HEK293T (cell line): ENCODE data around the gene PNLIPRP3.

Experiments
- CTCF ChIA-PET: fragments of 350-600 bp; formaldehyde crosslinking; extraction: SDS; loops from one replicate; lab custom pipeline; 2021; ENCODE audit warnings: antibody characterized with exemption, inconsistent platforms; lab: Yijun Ruan, JAX
- POLR2A ChIA-PET: fragments of 350-600 bp; formaldehyde crosslinking; extraction: SDS; loops from one replicate; lab custom pipeline; 2020; ENCODE audit warnings: antibody characterized with exemption, inconsistent platforms; lab: Yijun Ruan, JAX
- DNase-seq: peaks from one replicate; pipeline ENCODE4 v3.0.0; 2012; ENCODE audit warnings: mixed read lengths; ENCODE audit errors: extremely low spot score
- ARNT ChIP-seq: fragments of 450-650 bp; IDR thresholded peaks from 2 replicates; pipeline ENCODE4 v1.6.1; 2017; ENCODE audit warnings: mild to moderate bottlenecking
- BHLHE40 ChIP-seq: fragments of 450-650 bp; IDR thresholded peaks from 2 replicates; pipeline ENCODE4 v1.6.1; 2016; ENCODE audit warnings: mild to moderate bottlenecking, moderate library complexity, borderline replicate concordance
- CTBP1 ChIP-seq: fragments of 450-650 bp; IDR thresholded peaks from 2 replicates; pipeline ENCODE4 v1.6.1; 2016; ENCODE audit warnings: borderline replicate concordance
- ELF4 ChIP-seq: fragments of 450-650 bp; IDR thresholded peaks from 2 replicates; pipeline ENCODE4 v1.6.1; 2017; ENCODE audit warnings: antibody characterized with exemption
- FOXA1 ChIP-seq: fragments of 450-650 bp; IDR thresholded peaks from 2 replicates; pipeline ENCODE4 v1.6.1; 2016; ENCODE audit warnings: mild to moderate bottlenecking
- FOXK2 ChIP-seq: fragments of 450-650 bp; IDR thresholded peaks from 2 replicates; pipeline ENCODE4 v1.6.1; 2016; ENCODE audit warnings: mild to moderate bottlenecking
- FOXM1 ChIP-seq: fragments of 450-650 bp; IDR thresholded peaks from 2 replicates; pipeline ENCODE4 v1.6.1; 2017; ENCODE audit warnings: mild to moderate bottlenecking, borderline replicate concordance
- HDGF ChIP-seq: fragments of 450-650 bp; IDR thresholded peaks from 2 replicates; pipeline ENCODE4 v1.6.1; 2017; ENCODE audit warnings: antibody characterized with exemption, borderline replicate concordance
- L3MBTL2 ChIP-seq: fragments of 450-650 bp; conservative IDR thresholded peaks from 2 replicates; pipeline ENCODE4 v1.6.1; 2016; ENCODE audit warnings: mild to moderate bottlenecking
- LEF1 ChIP-seq: fragments of 450-650 bp; IDR thresholded peaks from 2 replicates; pipeline ENCODE4 v1.6.1; 2017; ENCODE audit warnings: mild to moderate bottlenecking, borderline replicate concordance
- NFRKB ChIP-seq: fragments of 450-650 bp; IDR thresholded peaks from 2 replicates; pipeline ENCODE4 v1.6.1; 2016; ENCODE audit warnings: mild to moderate bottlenecking, moderate library complexity
- PKNOX1 ChIP-seq: fragments of 450-650 bp; IDR thresholded peaks from 2 replicates; pipeline ENCODE4 v1.6.1; 2016
- SP1 ChIP-seq: fragments of 450-650 bp; IDR thresholded peaks from 2 replicates; pipeline ENCODE4 v1.6.1; 2017
- SUZ12 ChIP-seq: fragments of 450-650 bp; IDR thresholded peaks from 2 replicates; pipeline ENCODE4 v1.6.1; 2016; ENCODE audit warnings: mild to moderate bottlenecking
- TARDBP ChIP-seq: fragments of 450-650 bp; IDR thresholded peaks from 2 replicates; pipeline ENCODE4 v1.6.1; 2016
- ZNF384 ChIP-seq: fragments of 450-650 bp; IDR thresholded peaks from 2 replicates; pipeline ENCODE4 v1.6.1; 2016

PNLIPRP3 gene

DNA sequence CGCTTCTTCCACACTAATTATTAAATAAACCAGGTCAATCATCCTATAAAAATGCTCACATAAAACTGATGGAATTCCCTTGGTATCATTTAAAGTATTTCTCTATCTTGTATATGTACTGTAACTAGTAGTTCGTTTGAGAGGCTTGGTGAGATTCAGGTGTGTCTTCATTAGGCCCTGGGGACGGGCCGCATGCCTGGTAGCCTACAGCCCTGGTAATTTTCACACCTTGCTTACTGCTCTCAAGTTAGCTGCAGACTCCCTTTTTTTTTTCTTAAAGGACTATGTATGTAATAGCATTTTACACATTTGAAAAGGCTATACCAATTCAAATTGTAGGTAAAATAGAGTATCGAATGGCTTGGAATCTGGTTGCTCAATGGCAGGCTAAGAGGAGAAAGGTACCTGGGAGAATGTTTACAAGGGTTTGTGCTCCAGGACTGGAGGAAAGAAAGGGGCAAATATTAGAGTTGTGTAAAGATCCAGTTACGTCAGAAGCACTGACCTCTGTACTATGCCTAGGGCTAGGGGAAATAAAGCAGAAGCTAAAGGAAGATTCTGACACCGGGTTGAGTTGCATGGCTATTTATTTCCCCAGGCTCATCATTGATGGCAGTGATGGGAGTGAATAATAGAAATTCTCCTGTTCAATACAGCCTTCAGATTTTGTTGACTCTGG is 59.3 kb downstream of the PNLIPRP3 start:
- POLR2A ChIA-PET: no interaction called here
- TF ChIP-seq LEF1: no peak
- no peak for TF ChIP-seq HDGF
- no peak for TF ChIP-seq FOXM1
- TF ChIP-seq L3MBTL2: no peak
- TF ChIP-seq SUZ12: no peak
- TF ChIP-seq ARNT: no peak
- TF ChIP-seq BHLHE40: no peak
- TF ChIP-seq ZNF384: no peak
- no peak for TF ChIP-seq TARDBP
- no peak for TF ChIP-seq ELF4
- no peak for TF ChIP-seq SP1
- TF ChIP-seq FOXK2: no peak
- no peak for TF ChIP-seq NFRKB
- no peak for TF ChIP-seq CTBP1
- TF ChIP-seq FOXA1: no peak
- TF ChIP-seq PKNOX1: no peak
- CTCF ChIA-PET: no interaction called here
- DNase-seq: no peak

DNA sequence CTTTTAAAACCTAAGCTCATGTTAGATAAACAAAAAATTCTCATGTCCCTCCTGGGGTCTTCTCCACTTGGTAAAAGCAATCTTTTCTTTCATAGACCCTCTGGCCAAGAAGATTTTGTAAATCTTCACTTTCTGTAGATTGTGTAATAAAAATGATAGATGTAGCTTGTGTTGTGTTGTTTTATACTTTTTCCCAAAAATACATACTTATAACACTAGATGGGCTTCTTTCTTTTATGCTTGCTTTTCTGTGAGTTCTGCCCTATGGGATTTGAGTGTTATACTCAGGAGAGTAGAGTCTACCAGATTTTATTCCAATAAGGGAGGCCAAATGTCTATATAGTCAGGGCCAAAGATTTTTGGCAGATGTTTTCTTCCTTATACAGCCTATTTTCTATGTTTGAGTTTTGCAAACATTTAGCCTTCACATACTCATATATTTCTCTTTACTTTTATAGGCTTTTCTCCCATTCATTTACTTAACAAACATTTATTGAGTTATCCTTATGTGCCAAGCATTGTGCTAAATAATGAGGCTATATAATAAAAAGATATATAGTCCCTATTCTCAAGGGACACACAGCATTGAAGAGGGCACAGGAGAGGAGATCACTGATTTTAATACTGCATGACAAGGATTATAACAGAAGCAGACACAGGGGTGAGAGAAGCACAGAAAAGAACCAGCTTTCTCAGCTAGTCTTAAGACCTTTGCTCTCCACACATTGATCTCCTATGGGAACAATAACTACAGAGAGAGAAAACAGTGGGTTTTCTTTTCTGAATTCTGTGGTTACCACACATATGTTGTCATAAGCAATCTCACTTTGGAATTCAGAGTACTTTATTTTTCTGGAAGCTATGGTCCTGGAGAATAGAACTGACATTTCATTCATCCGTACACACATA is 60.1 kb downstream of the PNLIPRP3 start:
- no peak for DNase-seq
- ChIA-PET POLR2A (no interaction called here), CTCF (no interaction called here)
- TF ChIP-seq HDGF (no peak), FOXM1 (no peak), SUZ12 (no peak), ELF4 (no peak), BHLHE40 (no peak), ARNT (no peak), L3MBTL2 (no peak)

GRCh38 chr10:116489460-116489859 is 61.8 kb downstream of the PNLIPRP3 start:
- TF ChIP-seq FOXA1 (no peak), BHLHE40 (no peak), SP1 (no peak), LEF1 (no peak), HDGF (no peak), L3MBTL2 (no peak), ZNF384 (no peak), CTBP1 (no peak), ARNT (no peak), NFRKB (no peak), FOXK2 (no peak), ELF4 (no peak), SUZ12 (no peak), FOXM1 (no peak), PKNOX1 (no peak), TARDBP (no peak)
- POLR2A ChIA-PET: no interaction called here
- DNase-seq: no peak
- CTCF ChIA-PET: interaction anchor here (0.5 to 0.8 kb wide), 3 partner anchors 17 to 1638 kb away, joined by 3 to 4 read pairs (median 3); no protein-coding TSS in a partner anchor

- peak; percentile 40 for DNase-seq
- ChIA-PET POLR2A (no interaction called here), CTCF (interaction anchor here (0.5 to 0.8 kb wide), 4 partner anchors 17 to 1638 kb away, joined by 3 to 6 read pairs (median 4); no protein-coding TSS in a partner anchor)
- TF ChIP-seq ELF4: no peak
- TF ChIP-seq SUZ12: no peak
- TF ChIP-seq FOXA1: no peak
- TF ChIP-seq ZNF384: no peak
- TF ChIP-seq FOXM1: no peak
- TF ChIP-seq HDGF: no peak
- no peak for TF ChIP-seq BHLHE40
- no peak for TF ChIP-seq TARDBP
- no peak for TF ChIP-seq FOXK2
- no peak for TF ChIP-seq ARNT
- no peak for TF ChIP-seq PKNOX1
- no peak for TF ChIP-seq L3MBTL2
- no peak for TF ChIP-seq LEF1
- no peak for TF ChIP-seq NFRKB
- TF ChIP-seq CTBP1: no peak
- TF ChIP-seq SP1: no peak
These were observed 62.5 kb downstream of the PNLIPRP3 start for GRCh38 chr10:116490028-116490662.

DNA sequence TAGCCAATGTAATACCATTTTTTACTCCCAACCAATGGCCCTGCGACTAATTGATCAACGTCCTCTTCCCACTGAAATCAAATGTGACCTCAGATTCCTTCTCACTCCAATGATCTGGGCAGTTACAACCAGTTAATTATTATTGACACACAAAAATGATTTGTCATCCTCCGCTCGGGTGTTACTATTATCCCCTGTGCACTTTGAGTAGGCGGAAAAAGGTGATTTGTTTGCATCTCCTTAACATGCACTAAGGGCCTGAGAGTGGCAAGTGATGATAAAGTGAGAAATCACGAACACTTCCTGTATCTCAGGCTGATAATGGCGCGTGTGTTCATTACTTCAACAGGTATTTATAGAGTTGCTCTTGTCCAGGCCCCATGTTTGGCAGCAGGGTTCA is 77.1 kb downstream of the PNLIPRP3 start:
- TF ChIP-seq ELF4 (no peak), CTBP1 (no peak), L3MBTL2 (no peak), BHLHE40 (no peak), FOXM1 (no peak), SUZ12 (no peak), ZNF384 (no peak), FOXK2 (no peak), LEF1 (no peak), NFRKB (no peak), PKNOX1 (no peak), TARDBP (no peak)
- ChIA-PET POLR2A (no interaction called here), CTCF (interaction anchor here (0.6 kb wide), 1 partner anchor 291 kb away, joined by 6 read pairs; no protein-coding TSS in a partner anchor)
- DNase-seq: no peak
